Mesendoderm (in vitro differentiated cells): ENCODE measurements around the gene LMTK2.

ENCODE experiments used
- DNase-seq: peaks from one replicate; pipeline ENCODE4 v3.0.0; 2013
- H2AK5ac ChIP-seq: 2 replicates; pipeline ENCODE4 v1.6.1; 2013; ENCODE audit warnings: low read length, inconsistent platforms
- H2BK120ac ChIP-seq: 2 replicates; pipeline ENCODE4 v1.6.1; 2013; ENCODE audit warnings: low read depth, mild to moderate bottlenecking, low read length, moderate library complexity, mixed read lengths
- H2BK15ac ChIP-seq: replicated peaks from 2 replicates; pipeline ENCODE4 v1.6.1; 2013; ENCODE audit warnings: low read depth, mild to moderate bottlenecking, moderate library complexity
- H2BK5ac ChIP-seq: 2 replicates; pipeline ENCODE4 v1.6.1; 2013; ENCODE audit warnings: low read length, inconsistent platforms
- H3K18ac ChIP-seq: 2 replicates; pipeline ENCODE4 v1.6.1; 2013; ENCODE audit warnings: mild to moderate bottlenecking, low read length, mixed read lengths
- H3K23ac ChIP-seq: one replicate; pipeline ENCODE4 v1.6.1; 2013; ENCODE audit warnings: low read length
- H3K27ac ChIP-seq: 2 replicates; pipeline ENCODE4 v1.5.1; 2013; ENCODE audit warnings: low read depth, mild to moderate bottlenecking, inconsistent platforms, low read length, moderate library complexity
- H3K27me3 ChIP-seq: 2 replicates; pipeline ENCODE4 v1.6.1; 2013; ENCODE audit warnings: low read length, control low read depth, mild to moderate bottlenecking, inconsistent platforms; ENCODE audit not compliant: insufficient read depth, poor library complexity
- H3K36me3 ChIP-seq: 2 replicates; pipeline ENCODE4 v1.6.1; 2013; ENCODE audit warnings: low read length, inconsistent platforms; ENCODE audit not compliant: control insufficient read depth, insufficient read depth
- H3K4ac ChIP-seq: one replicate; pipeline ENCODE4 v1.6.1; 2013; ENCODE audit warnings: low read depth, mild to moderate bottlenecking, low read length, moderate library complexity
- H3K4me1 ChIP-seq: 2 replicates; pipeline ENCODE4 v1.6.1; 2013; ENCODE audit warnings: low read depth, low read length, inconsistent platforms; ENCODE audit not compliant: control insufficient read depth
- H3K4me2 ChIP-seq: 2 replicates; pipeline ENCODE4 v1.6.1; 2013; ENCODE audit warnings: low read length
- H3K4me3 ChIP-seq: 2 replicates; pipeline ENCODE4 v1.5.1; 2013; ENCODE audit warnings: mild to moderate bottlenecking, low read length
- H3K56ac ChIP-seq: one replicate; pipeline ENCODE4 v1.6.1; 2013; ENCODE audit warnings: low read length
- H3K79me1 ChIP-seq: 2 replicates; pipeline ENCODE4 v1.6.1; 2013; ENCODE audit warnings: low read length, inconsistent platforms
- H3K79me2 ChIP-seq: 2 replicates; pipeline ENCODE4 v1.6.1; 2013; ENCODE audit warnings: mild to moderate bottlenecking, low read length; ENCODE audit not compliant: control insufficient read depth, insufficient read depth
- H3K9ac ChIP-seq: 2 replicates; pipeline ENCODE4 v1.6.1; 2013; ENCODE audit warnings: low read length, inconsistent platforms
- H4K5ac ChIP-seq: one replicate; pipeline ENCODE4 v1.6.1; 2013; ENCODE audit warnings: low read length
- H4K8ac ChIP-seq: one replicate; pipeline ENCODE4 v1.6.1; 2013; ENCODE audit warnings: low read depth, mild to moderate bottlenecking, control low read depth, low read length, moderate library complexity
- WGBS: extraction: QIAGEN DNeasy Blood & Tissue Kit; methylation state at CpG from one replicate; pipeline ENCODE4 v1.1.7; 2013; ENCODE audit warnings: low lambda C conversion rate, missing lambda C conversion rate; ENCODE audit not compliant: insufficient coverage; ENCODE audit errors: extremely low coverage; 5-methylcytosine and 5-hydroxymethylcytosine counted together

Gene LMTK2

GRCh38 chr7:98251231-98251600 is 144.6 kb downstream of the LMTK2 start:
- Histone ChIP-seq H2BK15ac (no peak overlapping the region), H4K5ac (no peak overlapping the region), H3K4ac (no peak overlapping the region), H3K4me1 (peaks cover 2% of the 10 kb centered on the region), H3K9ac (peak overlapping the region; percentile 81), H3K27ac (no peak overlapping the region), H4K8ac (no peak overlapping the region), H2BK5ac (no peak overlapping the region), H3K4me3 (peak overlapping the region; percentile 85), H3K23ac (no peak overlapping the region), H3K4me2 (peak overlapping the region; percentile 56), H3K18ac (no peak overlapping the region), H3K79me1 (peaks cover 2% of the 10 kb centered on the region), H3K79me2 (no peaks in the 10 kb centered on the region), H3K27me3 (no peaks in the 10 kb centered on the region), H2BK120ac (no peak overlapping the region), H2AK5ac (no peak overlapping the region), H3K36me3 (no peaks in the 10 kb centered on the region), H3K56ac (peak overlapping the region; percentile 92)
- no CpG with 5 or more reads among the region's 9 CpGs for WGBS
- no peak for DNase-seq

- H2BK5ac ChIP-seq, result no peak within 1 kb of the TSS
- H2BK120ac ChIP-seq, result no peak within 1 kb of the TSS
- H3K9ac ChIP-seq, result peak within 1 kb of the TSS; percentile 81
- no peak within 1 kb of the TSS for H3K27ac ChIP-seq
- peak; percentile 94 for DNase-seq
- H3K4me2 ChIP-seq, result peak within 1 kb of the TSS; percentile 56
- H4K8ac ChIP-seq, result no peak within 1 kb of the TSS
- H3K23ac ChIP-seq, result no peak within 1 kb of the TSS
- H3K4me1 ChIP-seq, result peaks cover 2% of the 10 kb centered on the region
- no peak within 1 kb of the TSS for H3K18ac ChIP-seq
- H2AK5ac ChIP-seq, result no peak within 1 kb of the TSS
- H3K4me3 ChIP-seq, result peak within 1 kb of the TSS; percentile 85
- H3K27me3 ChIP-seq, result no peaks in the 10 kb centered on the region
- H3K36me3 ChIP-seq, result no peaks in the 10 kb centered on the region
- H3K79me2 ChIP-seq, result no peaks in the 10 kb centered on the region
- no peak within 1 kb of the TSS for H4K5ac ChIP-seq
- no CpG with 5 or more reads among the region's 69 CpGs for WGBS
- H3K79me1 ChIP-seq, result peaks cover 2% of the 10 kb centered on the region
- no peak within 1 kb of the TSS for H3K4ac ChIP-seq
- H3K56ac ChIP-seq, result peak within 1 kb of the TSS; percentile 92
- no peak within 1 kb of the TSS for H2BK15ac ChIP-seq
Observed at GRCh38 chr7:98251601-98252424, 145.2 kb downstream of the LMTK2 start, which contains the start of gene TECPR1. Gene TECPR1 (minus strand): TSS chr7:98252232. CDS start chr7:98246146, 6,086 bp downstream.

GRCh38 chr7:98252425-98253054 is 145.9 kb downstream of the LMTK2 start:
- no CpG with 5 or more reads among the region's 32 CpGs for WGBS
- DNase-seq, result no peak
- H3K27ac ChIP-seq, result no peak overlapping the region
- peaks cover 2% of the 10 kb centered on the region for H3K4me1 ChIP-seq
- H3K18ac ChIP-seq, result no peak overlapping the region
- H3K79me1 ChIP-seq, result peaks cover 2% of the 10 kb centered on the region
- no peak overlapping the region for H3K4ac ChIP-seq
- no peak overlapping the region for H2BK15ac ChIP-seq
- no peak overlapping the region for H2BK120ac ChIP-seq
- no peaks in the 10 kb centered on the region for H3K36me3 ChIP-seq
- H2BK5ac ChIP-seq, result no peak overlapping the region
- no peak overlapping the region for H2AK5ac ChIP-seq
- H4K8ac ChIP-seq, result no peak overlapping the region
- H3K56ac ChIP-seq, result peak overlapping the region; percentile 91
- no peak overlapping the region for H3K23ac ChIP-seq
- H4K5ac ChIP-seq, result no peak overlapping the region
- no peaks in the 10 kb centered on the region for H3K27me3 ChIP-seq
- peak overlapping the region; percentile 79 for H3K4me3 ChIP-seq
- no peaks in the 10 kb centered on the region for H3K79me2 ChIP-seq
- H3K9ac ChIP-seq, result peak overlapping the region; percentile 80
- H3K4me2 ChIP-seq, result peak overlapping the region; percentile 31

GRCh38 chr7:98254516-98254915 is 147.9 kb downstream of the LMTK2 start:
- H3K4me2 ChIP-seq, result no peak overlapping the region

GRCh38 chr7:98254951-98255610 is 148.4 kb downstream of the LMTK2 start:
- H3K27ac ChIP-seq, result no peak overlapping the region
- no peak overlapping the region for H2BK15ac ChIP-seq
- peaks cover 2% of the 10 kb centered on the region for H3K4me1 ChIP-seq
- H3K4ac ChIP-seq, result no peak overlapping the region
- H2BK5ac ChIP-seq, result no peak overlapping the region
- no peaks in the 10 kb centered on the region for H3K36me3 ChIP-seq
- no peak overlapping the region for H3K4me2 ChIP-seq
- peaks cover 2% of the 10 kb centered on the region for H3K79me1 ChIP-seq
- H4K8ac ChIP-seq, result no peak overlapping the region
- no peak overlapping the region for H3K23ac ChIP-seq
- no peak overlapping the region for H3K9ac ChIP-seq
- no CpG with 5 or more reads among the region's 11 CpGs for WGBS
- H3K4me3 ChIP-seq, result no peak overlapping the region
- no peak overlapping the region for H2BK120ac ChIP-seq
- H4K5ac ChIP-seq, result no peak overlapping the region
- DNase-seq, result no peak
- H3K79me2 ChIP-seq, result no peaks in the 10 kb centered on the region
- H3K27me3 ChIP-seq, result no peaks in the 10 kb centered on the region
- H2AK5ac ChIP-seq, result no peak overlapping the region
- no peak overlapping the region for H3K18ac ChIP-seq
- no peak overlapping the region for H3K56ac ChIP-seq

More at GRCh38 chr7:98254516-98254915, 147.9 kb downstream of the LMTK2 start:
- H2AK5ac ChIP-seq, result no peak overlapping the region
- H3K4me1 ChIP-seq, result peaks cover 2% of the 10 kb centered on the region
- no peaks in the 10 kb centered on the region for H3K27me3 ChIP-seq
- H4K8ac ChIP-seq, result no peak overlapping the region
- H3K79me2 ChIP-seq, result no peaks in the 10 kb centered on the region
- H3K4me3 ChIP-seq, result no peak overlapping the region
- H3K36me3 ChIP-seq, result no peaks in the 10 kb centered on the region
- no peak overlapping the region for H2BK15ac ChIP-seq
- DNase-seq, result no peak
- H3K18ac ChIP-seq, result no peak overlapping the region
- no peak overlapping the region for H3K9ac ChIP-seq
- no peak overlapping the region for H2BK120ac ChIP-seq
- no peak overlapping the region for H4K5ac ChIP-seq
- H3K23ac ChIP-seq, result no peak overlapping the region
- no peak overlapping the region for H3K4ac ChIP-seq
- H3K56ac ChIP-seq, result no peak overlapping the region
- no peak overlapping the region for H2BK5ac ChIP-seq
- WGBS, result no CpG with 5 or more reads among the region's 4 CpGs
- H3K79me1 ChIP-seq, result peaks cover 2% of the 10 kb centered on the region
- no peak overlapping the region for H3K27ac ChIP-seq
